Measurements from ENCODE around the gene ADD2.

DNA sequence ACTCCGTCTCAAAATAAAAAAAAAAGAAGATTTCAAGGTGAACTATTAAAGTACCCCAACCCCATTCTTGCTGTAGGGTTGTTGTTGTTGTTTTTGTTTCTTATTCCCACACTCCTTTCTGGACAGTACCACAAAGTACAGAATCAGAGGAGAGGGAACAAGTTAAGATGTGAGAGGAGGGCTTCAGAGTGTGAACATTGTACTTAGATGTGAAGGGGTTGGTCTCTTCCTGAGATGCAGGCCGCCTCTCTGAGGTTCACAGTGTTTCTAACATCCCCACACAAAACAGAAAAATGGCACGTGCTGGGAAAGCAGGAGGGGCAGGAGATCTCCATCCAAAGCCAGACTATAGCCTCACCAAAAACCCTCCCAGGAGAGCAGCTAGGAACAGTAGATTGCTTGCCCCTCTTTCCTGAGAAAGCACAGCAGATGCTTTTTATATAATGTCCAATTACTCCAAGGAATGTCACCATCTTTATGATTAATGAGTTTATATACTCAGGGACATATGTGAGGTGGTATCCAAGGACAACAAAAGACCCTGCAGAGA is 22.6 kb downstream of the ADD2 start:
- TF ChIP-seq, protein P1, sequence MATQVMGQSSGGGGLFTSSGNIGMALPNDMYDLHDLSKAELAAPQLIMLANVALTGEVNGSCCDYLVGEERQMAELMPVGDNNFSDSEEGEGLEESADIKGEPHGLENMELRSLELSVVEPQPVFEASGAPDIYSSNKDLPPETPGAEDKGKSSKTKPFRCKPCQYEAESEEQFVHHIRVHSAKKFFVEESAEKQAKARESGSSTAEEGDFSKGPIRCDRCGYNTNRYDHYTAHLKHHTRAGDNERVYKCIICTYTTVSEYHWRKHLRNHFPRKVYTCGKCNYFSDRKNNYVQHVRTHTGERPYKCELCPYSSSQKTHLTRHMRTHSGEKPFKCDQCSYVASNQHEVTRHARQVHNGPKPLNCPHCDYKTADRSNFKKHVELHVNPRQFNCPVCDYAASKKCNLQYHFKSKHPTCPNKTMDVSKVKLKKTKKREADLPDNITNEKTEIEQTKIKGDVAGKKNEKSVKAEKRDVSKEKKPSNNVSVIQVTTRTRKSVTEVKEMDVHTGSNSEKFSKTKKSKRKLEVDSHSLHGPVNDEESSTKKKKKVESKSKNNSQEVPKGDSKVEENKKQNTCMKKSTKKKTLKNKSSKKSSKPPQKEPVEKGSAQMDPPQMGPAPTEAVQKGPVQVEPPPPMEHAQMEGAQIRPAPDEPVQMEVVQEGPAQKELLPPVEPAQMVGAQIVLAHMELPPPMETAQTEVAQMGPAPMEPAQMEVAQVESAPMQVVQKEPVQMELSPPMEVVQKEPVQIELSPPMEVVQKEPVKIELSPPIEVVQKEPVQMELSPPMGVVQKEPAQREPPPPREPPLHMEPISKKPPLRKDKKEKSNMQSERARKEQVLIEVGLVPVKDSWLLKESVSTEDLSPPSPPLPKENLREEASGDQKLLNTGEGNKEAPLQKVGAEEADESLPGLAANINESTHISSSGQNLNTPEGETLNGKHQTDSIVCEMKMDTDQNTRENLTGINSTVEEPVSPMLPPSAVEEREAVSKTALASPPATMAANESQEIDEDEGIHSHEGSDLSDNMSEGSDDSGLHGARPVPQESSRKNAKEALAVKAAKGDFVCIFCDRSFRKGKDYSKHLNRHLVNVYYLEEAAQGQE (IDR thresholded peaks at IDR 0.05; ENCODE audit: unreplicated experiment): no peak
- TF ChIP-seq, protein P2, sequence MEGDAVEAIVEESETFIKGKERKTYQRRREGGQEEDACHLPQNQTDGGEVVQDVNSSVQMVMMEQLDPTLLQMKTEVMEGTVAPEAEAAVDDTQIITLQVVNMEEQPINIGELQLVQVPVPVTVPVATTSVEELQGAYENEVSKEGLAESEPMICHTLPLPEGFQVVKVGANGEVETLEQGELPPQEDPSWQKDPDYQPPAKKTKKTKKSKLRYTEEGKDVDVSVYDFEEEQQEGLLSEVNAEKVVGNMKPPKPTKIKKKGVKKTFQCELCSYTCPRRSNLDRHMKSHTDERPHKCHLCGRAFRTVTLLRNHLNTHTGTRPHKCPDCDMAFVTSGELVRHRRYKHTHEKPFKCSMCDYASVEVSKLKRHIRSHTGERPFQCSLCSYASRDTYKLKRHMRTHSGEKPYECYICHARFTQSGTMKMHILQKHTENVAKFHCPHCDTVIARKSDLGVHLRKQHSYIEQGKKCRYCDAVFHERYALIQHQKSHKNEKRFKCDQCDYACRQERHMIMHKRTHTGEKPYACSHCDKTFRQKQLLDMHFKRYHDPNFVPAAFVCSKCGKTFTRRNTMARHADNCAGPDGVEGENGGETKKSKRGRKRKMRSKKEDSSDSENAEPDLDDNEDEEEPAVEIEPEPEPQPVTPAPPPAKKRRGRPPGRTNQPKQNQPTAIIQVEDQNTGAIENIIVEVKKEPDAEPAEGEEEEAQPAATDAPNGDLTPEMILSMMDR (conservative IDR thresholded peaks at IDR 0.05; ENCODE audit: low read depth in 2 of 2): no peak
- TF ChIP-seq EZH2 (IDR thresholded peaks at IDR 0.05; ENCODE audit: low read depth, unreplicated experiment) (no peak), POLR2AphosphoS5 (IDR thresholded peaks at IDR 0.05; ENCODE audit: low read depth) (no peak), EZH2phosphoT487 (IDR thresholded peaks at IDR 0.05; ENCODE audit: unreplicated experiment) (no peak), CREB1 (CRISPR knock-in tag; IDR thresholded peaks at IDR 0.05; ENCODE audit: low read depth) (no peak), NANOG (IDR thresholded peaks at IDR 0.05; ENCODE audit: borderline replicate concordance) (no peak), ZNF114 (CRISPR knock-in tag; IDR thresholded peaks at IDR 0.05) (no peak), JUNB (IDR thresholded peaks at IDR 0.05; ENCODE audit: unreplicated experiment) (no peak)
- TF ChIP-seq, protein P3, sequence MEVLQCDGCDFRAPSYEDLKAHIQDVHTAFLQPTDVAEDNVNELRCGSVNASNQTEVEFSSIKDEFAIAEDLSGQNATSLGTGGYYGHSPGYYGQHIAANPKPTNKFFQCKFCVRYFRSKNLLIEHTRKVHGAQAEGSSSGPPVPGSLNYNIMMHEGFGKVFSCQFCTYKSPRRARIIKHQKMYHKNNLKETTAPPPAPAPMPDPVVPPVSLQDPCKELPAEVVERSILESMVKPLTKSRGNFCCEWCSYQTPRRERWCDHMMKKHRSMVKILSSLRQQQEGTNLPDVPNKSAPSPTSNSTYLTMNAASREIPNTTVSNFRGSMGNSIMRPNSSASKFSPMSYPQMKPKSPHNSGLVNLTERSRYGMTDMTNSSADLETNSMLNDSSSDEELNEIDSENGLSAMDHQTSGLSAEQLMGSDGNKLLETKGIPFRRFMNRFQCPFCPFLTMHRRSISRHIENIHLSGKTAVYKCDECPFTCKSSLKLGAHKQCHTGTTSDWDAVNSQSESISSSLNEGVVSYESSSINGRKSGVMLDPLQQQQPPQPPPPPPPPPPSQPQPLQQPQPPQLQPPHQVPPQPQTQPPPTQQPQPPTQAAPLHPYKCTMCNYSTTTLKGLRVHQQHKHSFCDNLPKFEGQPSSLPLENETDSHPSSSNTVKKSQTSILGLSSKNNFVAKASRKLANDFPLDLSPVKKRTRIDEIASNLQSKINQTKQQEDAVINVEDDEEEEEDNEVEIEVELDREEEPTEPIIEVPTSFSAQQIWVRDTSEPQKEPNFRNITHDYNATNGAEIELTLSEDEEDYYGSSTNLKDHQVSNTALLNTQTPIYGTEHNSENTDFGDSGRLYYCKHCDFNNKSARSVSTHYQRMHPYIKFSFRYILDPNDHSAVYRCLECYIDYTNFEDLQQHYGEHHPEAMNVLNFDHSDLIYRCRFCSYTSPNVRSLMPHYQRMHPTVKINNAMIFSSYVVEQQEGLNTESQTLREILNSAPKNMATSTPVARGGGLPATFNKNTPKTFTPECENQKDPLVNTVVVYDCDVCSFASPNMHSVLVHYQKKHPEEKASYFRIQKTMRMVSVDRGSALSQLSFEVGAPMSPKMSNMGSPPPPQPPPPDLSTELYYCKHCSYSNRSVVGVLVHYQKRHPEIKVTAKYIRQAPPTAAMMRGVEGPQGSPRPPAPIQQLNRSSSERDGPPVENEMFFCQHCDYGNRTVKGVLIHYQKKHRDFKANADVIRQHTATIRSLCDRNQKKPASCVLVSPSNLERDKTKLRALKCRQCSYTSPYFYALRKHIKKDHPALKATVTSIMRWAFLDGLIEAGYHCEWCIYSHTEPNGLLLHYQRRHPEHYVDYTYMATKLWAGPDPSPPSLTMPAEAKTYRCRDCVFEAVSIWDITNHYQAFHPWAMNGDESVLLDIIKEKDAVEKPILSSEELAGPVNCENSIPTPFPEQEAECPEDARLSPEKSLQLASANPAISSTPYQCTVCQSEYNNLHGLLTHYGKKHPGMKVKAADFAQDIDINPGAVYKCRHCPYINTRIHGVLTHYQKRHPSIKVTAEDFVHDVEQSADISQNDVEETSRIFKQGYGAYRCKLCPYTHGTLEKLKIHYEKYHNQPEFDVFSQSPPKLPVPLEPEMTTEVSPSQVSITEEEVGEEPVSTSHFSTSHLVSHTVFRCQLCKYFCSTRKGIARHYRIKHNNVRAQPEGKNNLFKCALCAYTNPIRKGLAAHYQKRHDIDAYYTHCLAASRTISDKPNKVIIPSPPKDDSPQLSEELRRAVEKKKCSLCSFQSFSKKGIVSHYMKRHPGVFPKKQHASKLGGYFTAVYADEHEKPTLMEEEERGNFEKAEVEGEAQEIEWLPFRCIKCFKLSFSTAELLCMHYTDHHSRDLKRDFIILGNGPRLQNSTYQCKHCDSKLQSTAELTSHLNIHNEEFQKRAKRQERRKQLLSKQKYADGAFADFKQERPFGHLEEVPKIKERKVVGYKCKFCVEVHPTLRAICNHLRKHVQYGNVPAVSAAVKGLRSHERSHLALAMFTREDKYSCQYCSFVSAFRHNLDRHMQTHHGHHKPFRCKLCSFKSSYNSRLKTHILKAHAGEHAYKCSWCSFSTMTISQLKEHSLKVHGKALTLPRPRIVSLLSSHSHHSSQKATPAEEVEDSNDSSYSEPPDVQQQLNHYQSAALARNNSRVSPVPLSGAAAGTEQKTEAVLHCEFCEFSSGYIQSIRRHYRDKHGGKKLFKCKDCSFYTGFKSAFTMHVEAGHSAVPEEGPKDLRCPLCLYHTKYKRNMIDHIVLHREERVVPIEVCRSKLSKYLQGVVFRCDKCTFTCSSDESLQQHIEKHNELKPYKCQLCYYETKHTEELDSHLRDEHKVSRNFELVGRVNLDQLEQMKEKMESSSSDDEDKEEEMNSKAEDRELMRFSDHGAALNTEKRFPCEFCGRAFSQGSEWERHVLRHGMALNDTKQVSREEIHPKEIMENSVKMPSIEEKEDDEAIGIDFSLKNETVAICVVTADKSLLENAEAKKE (CRISPR knock-in tag; IDR thresholded peaks at IDR 0.05): no peak
- TF ChIP-seq, protein P4, sequence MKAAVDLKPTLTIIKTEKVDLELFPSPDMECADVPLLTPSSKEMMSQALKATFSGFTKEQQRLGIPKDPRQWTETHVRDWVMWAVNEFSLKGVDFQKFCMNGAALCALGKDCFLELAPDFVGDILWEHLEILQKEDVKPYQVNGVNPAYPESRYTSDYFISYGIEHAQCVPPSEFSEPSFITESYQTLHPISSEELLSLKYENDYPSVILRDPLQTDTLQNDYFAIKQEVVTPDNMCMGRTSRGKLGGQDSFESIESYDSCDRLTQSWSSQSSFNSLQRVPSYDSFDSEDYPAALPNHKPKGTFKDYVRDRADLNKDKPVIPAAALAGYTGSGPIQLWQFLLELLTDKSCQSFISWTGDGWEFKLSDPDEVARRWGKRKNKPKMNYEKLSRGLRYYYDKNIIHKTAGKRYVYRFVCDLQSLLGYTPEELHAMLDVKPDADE (IDR thresholded peaks at IDR 0.05): no peak

Measured in GM23338 (cell line).